ENCODE data around the gene FKBP8. TPM values are rescaled to one million over a fixed set of nuclear protein-coding genes. Genes with fewer than 3 reads are reported as not detected.

Gene FKBP8
- polyA plus RNA-seq, 10 donors, result 80.2 to 170 (median 117) TPM

DNA sequence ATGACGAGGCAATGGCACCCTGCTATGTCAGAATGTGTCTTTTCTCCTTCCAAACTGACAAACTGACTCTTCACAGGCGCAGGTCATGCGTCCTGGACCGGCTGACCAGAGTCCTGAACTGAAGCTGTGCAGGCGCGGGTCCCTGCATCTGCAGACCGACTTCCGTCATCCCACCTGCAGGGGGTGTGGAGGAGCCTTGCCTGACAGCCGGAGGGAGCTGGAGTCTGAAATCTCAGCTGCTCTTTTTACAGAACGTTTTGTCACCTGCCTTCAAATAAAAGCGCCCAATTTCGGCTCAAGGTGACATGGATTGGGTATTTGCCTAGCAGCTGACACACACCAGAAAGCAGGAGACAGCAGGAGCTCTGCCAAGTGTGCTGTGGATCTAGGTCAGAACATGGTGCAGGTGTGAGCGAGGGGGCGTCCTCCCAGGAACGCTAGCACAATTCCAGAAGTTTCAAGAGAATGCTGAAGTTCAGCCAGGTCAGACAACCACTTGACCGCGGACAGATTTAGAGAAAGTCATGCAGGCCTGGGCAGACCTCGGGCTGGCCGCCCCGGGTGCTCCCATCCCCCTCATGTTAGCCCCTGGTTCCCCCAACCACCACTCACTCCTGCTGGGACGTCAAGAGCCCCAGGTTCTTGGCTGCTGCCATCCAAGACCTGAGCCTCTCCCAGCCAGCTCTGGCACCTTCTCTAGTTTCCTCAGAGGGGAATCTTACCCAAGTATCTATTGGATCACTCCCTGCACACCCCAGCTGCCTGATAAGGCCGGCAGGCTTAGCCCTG, 54.3 kb downstream of the FKBP8 start:
- peak in 1 of 3 donors; percentile 58 for DNase-seq

DNA sequence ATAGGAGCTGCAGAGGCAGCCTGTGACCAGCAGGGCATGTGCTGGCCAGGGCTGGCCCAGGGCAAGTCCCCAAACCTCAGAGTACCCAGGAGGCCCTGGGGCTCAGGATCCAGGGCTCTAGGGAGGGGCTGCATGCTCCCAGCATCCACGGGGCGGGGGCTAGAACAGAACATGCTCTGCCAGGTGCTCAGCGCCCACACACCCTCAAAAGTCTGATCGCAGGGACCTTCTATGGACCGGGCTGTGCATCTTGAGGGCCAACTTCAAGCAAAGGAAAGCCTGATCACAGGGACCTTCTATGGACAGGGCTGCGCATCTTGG, 55.0 kb downstream of the FKBP8 start:
- DNase-seq, result no peak

DNA sequence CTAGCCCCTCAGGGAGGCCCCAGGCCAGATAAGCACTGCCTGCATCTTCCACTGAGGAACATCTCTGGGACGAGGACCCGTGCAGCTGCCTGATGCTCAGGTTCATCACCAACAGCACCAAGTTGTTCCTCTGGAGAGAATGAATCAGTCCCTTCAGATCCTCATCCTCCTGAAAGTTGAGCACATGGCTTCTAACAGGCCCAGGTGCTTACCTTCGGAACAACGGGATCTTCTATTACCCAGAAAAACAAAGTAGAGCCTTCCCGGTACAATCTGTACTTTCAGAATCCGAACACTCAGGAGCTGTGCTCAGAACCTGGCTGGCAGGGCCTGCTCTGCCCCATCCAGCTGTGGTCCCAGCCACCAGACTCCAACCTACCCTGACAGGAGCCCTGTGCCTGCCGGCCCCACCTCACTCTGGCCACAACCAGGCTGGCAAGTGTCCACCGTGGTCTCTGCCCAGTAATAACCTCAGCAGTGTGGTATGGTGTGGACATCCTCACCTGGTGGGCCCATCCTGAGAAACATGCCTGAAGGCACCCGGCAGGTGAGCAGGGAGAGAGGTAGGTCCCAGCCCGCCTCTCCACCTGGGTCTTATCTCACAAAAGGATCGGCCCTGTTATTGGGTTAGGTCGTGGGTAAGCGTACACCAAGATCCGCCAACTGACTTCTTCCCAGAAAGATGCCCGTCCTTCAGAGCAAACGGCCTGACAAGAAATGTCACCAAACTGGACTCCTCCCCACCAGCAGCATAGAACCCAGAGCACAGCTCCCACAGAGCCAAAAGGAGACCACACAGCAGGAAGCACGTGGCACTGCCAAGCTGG, 55.6 kb downstream of the FKBP8 start:
- DNase-seq, result no peak

DNA sequence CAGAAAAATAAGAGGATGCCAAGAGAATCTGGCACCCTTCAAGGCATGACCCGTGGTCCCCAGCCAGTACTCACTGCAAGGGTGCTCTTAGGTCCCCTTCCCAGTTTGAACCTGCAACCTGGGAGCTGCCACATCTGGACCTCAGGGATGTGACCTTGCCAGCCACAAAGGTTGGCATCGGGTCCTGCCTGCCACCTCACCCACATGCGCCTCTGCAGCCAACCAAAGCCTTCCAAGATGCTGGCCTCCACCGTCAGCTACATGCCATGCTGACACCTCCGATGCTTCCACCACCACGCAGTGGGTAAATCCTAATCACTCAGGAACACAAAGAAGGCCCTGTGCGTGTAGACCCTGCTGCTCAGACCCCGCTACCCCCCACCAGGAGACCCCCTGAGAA, 56.6 kb downstream of the FKBP8 start:
- DNase-seq, result no peak

DNA sequence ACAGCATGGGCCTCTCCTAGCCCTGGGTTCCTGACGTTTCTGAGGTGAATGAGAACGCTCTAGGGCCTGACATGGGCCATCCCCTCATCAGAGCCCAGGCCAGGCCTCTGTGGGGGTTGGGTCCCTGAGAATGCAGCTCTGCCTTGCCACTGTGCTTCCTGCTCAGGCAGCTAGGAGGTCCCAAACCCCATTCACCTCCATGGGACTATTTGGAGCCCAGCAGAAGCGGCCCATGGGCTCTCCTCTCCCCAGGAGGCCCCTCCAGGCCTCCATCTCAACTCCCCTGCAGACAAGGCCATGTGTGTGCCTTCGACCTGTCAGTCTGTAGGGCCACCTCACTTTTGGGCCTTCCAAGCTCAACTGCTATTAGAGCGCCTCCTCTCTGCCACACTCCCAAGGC, 58.4 kb downstream of the FKBP8 start:
- no peak for DNase-seq

DNA sequence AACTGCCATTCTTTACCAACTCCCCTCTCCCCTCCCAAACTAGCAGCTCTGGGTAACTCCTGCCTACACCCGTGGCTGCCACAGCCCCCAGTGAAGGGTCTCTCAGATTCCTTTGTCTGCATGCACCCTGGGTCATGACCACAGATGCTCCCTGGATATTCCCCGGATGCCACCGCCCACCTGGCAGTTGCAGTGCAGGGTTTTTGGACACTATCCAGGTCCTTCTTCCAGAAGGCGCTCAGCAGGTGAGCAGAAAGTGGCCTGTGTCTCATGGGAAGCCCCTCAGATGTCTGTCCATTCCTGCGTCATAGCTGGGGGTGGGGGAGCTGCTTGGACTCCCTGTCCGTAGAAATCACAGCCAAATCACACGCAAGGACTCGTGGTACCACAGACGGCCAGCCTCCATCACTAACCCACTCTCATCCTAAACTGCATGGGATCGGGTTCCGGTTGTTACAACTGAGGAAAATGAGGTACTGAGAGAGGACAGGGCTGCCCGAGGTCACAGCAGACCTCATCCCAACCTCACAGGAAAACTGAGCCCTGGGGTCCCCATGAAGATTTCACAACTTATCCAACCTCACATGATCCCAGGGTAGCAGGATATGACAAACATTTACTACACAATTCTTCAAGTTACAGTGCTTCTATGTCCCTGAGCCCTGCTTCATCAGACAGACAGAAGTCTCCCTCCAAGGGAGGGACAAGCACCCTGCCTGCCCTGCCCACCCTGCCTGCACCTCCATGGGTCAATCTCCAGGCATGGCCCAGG, 60.1 kb downstream of the FKBP8 start:
- no peak for DNase-seq

Other genes with a start within 250 kb of the FKBP8 start
- gene LSM4, start 220.5 kb downstream of the FKBP8 start, polyA plus RNA-seq (ENCODE audit: insufficient read length in 10 of 10), result 100 to 1,000 TPM in 1 of 10 donors, 10 to 100 TPM in 9; 65.1 to 100 (median 78.1) TPM
- gene PGPEP1, start 203.0 kb downstream of the FKBP8 start, polyA plus RNA-seq (ENCODE audit: insufficient read length in 10 of 10), result 10 to 100 TPM in 5 of 10 donors, 1 to 10 TPM in 5; 8.6 to 15.8 (median 10.2) TPM
- gene GDF15, start 157.4 kb downstream of the FKBP8 start, polyA plus RNA-seq (ENCODE audit: insufficient read length in 10 of 10), result 1 to 10 TPM in 3 of 10 donors, under 1 TPM in 7; 0.26 to 1.8 (median 0.84) TPM
- 1 to 10 TPM; 1.0 to 2.5 (median 1.5) TPM for gene LRRC25, start 146.0 kb downstream of the FKBP8 start, polyA plus RNA-seq (ENCODE audit: insufficient read length in 10 of 10)
- gene SSBP4, start 124.2 kb downstream of the FKBP8 start, polyA plus RNA-seq (ENCODE audit: insufficient read length in 10 of 10), result 100 to 1,000 TPM in 3 of 10 donors, 10 to 100 TPM in 7; 65.2 to 124 (median 96.0) TPM
- gene ISYNA1, start 105.4 kb downstream of the FKBP8 start, polyA plus RNA-seq (ENCODE audit: insufficient read length in 10 of 10), result 100 to 1,000 TPM in 9 of 10 donors, 10 to 100 TPM in 1; 99.2 to 163 (median 127) TPM
- gene ELL, start 21.5 kb downstream of the FKBP8 start, polyA plus RNA-seq (ENCODE audit: insufficient read length in 10 of 10), result 10 to 100 TPM; 12.2 to 17.7 (median 13.2) TPM
- 10 to 100 TPM; 53.0 to 83.0 (median 63.7) TPM for gene KXD1, start 14.3 kb upstream of the FKBP8 start, polyA plus RNA-seq (ENCODE audit: insufficient read length in 10 of 10)
- 1,000 to 10,000 TPM in 9 of 10 donors, 100 to 1,000 TPM in 1; 951 to 1,390 (median 1,097) TPM for gene UBA52, start 28.3 kb upstream of the FKBP8 start, polyA plus RNA-seq (ENCODE audit: insufficient read length in 10 of 10)
- gene REX1BD, start 45.2 kb upstream of the FKBP8 start, polyA plus RNA-seq (ENCODE audit: insufficient read length in 10 of 10), result 10 to 100 TPM; 17.4 to 43.2 (median 27.6) TPM
- 10 to 100 TPM in 6 of 10 donors, 1 to 10 TPM in 4; 3.2 to 29.6 (median 10.3) TPM for gene CRLF1, start 63.2 kb upstream of the FKBP8 start, polyA plus RNA-seq (ENCODE audit: insufficient read length in 10 of 10)
- 10 to 100 TPM in 5 of 10 donors, 1 to 10 TPM in 5; 3.9 to 16.5 (median 10.0) TPM for gene TMEM59L, start 69.3 kb upstream of the FKBP8 start, polyA plus RNA-seq (ENCODE audit: insufficient read length in 10 of 10)
- gene KLHL26, start 93.5 kb upstream of the FKBP8 start, polyA plus RNA-seq (ENCODE audit: insufficient read length in 10 of 10), result 1 to 10 TPM; 3.1 to 4.7 (median 3.6) TPM
- 10 to 100 TPM; 10.5 to 14.4 (median 11.5) TPM for gene CRTC1, start 140.1 kb upstream of the FKBP8 start, polyA plus RNA-seq (ENCODE audit: insufficient read length in 10 of 10)
- gene COMP, start 247.7 kb upstream of the FKBP8 start, polyA plus RNA-seq (ENCODE audit: insufficient read length in 10 of 10), result 10 to 100 TPM in 6 of 10 donors, 1 to 10 TPM in 2, under 1 TPM in 2; 0.41 to 22.5 (median 10.9) TPM